ENCODE measurements around the gene NCF2. TPM values are rescaled to one million over a fixed set of nuclear protein-coding genes. Genes with fewer than 3 reads are reported as not detected.

NCF2 gene
- total RNA-seq, 4 donors from 2014 or later, result 20.4 to 85.0 (median 44.4) TPM

DNA sequence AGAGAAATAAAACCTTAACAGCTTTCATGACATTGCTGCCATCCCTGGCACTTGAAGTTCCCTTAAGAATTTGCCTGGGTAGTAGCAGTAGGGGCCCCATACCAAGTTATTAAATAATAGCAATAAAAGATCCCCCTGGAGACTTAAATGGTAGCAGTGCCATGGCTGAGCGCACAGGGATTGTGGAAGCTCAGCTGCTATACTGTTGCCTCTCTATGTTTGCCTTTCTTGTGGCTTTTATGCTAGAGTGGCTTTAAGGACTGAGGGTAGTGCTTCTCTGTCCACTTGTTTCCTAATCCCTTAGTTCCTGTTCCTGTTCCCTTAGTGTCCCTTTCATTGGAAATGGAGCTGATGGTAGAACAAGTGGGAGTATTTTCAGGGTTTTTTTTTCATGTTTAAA, 42.1 kb downstream of the NCF2 start:
- TF ChIP-seq, protein P1, sequence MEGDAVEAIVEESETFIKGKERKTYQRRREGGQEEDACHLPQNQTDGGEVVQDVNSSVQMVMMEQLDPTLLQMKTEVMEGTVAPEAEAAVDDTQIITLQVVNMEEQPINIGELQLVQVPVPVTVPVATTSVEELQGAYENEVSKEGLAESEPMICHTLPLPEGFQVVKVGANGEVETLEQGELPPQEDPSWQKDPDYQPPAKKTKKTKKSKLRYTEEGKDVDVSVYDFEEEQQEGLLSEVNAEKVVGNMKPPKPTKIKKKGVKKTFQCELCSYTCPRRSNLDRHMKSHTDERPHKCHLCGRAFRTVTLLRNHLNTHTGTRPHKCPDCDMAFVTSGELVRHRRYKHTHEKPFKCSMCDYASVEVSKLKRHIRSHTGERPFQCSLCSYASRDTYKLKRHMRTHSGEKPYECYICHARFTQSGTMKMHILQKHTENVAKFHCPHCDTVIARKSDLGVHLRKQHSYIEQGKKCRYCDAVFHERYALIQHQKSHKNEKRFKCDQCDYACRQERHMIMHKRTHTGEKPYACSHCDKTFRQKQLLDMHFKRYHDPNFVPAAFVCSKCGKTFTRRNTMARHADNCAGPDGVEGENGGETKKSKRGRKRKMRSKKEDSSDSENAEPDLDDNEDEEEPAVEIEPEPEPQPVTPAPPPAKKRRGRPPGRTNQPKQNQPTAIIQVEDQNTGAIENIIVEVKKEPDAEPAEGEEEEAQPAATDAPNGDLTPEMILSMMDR (IDR thresholded peaks at IDR 0.05), result no peak
- ATAC-seq (ENCODE audit: low FRiP score), result no peak
- DNase-seq (ENCODE audit: low spot score), result no peak

DNA sequence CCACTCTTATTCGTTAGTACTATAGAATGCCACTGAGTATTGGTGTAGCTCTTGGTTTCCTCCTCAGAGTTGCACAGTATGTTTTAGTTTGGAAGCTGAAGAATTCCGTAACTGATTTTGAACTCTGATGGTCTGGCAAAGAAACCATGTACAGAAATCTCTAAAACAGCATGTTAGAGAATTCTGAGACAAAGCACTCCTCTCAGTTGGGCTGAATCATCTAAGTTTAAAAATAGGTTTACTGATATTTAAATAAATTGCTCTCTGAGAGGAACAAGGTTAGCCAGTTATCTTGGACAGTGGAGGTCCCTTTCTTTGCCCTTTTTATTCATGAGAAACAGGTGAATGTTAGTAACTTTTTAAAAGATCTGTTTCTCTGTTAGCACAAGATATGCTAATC, 43.8 kb downstream of the NCF2 start:
- no peak for DNase-seq (ENCODE audit: low spot score)
- TF ChIP-seq, protein P1 (IDR thresholded peaks at IDR 0.05), result no peak
- ATAC-seq (ENCODE audit: low FRiP score), result no peak

DNA sequence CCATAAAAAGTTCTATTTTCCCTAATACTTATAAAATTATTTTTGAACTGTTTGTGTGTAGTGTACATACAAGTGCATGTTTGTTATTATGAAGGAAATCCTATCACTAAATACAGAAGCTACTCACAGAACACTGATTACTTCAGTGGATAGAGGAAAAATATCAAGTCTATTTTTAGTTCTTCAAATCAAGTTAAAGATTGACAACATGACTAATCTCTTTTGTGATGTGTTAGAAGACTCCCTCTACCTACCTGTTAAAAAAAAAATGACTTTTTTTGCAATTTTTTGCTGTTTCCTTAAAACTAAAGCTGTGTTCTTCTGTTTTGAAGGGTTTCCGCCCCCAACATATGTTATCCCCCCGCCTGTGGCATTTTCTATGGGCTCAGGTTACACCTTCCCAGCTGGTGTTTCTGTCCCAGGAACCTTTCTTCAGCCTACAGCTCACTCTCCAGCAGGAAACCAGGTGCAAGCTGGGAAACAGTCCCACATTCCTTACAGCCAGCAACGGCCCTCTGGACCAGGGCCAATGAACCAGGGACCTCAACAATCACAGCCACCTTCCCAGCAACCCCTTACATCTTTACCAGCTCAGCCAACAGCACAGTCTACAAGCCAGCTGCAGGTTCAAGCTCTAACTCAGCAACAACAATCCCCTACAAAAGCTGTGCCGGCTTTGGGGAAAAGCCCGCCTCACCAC, 45.5 kb downstream of the NCF2 start:
- DNase-seq (ENCODE audit: low spot score) (no peak), ATAC-seq (ENCODE audit: low FRiP score) (no peak)
- TF ChIP-seq, protein P1 (IDR thresholded peaks at IDR 0.05), result no peak

DNA sequence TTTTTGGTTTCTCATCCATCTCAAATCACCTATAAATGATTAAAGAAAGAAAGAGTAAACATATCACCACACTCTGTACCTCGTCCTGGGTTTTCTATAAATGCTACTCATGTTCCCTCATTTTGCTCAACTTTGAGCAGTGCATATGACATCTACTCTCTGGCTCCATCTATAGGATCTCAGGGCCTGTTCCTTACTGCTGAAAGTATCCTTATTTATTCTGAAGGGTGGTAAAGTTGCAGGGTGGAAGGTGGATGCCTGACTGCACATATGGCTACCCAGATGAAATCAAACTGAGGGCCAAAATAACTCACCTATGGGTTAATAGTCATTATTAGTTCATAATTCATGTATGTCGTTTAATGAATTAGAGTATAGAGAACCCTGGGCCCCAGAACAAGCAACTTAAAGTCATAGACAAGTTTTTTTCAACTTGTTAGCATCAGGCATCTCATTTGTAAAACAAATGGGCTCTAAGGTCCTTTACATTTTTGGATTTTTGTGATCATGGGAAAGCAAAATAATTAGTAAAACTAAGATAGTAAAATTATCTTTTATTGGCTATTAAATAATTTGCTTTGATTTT, 46.5 kb downstream of the NCF2 start:
- ATAC-seq (ENCODE audit: low FRiP score) (peak; percentile 64), DNase-seq (ENCODE audit: low spot score) (no peak)
- TF ChIP-seq, protein P1 (IDR thresholded peaks at IDR 0.05), result no peak

GRCh38 chr1:183537405-183537804, 52.9 kb downstream of the NCF2 start:
- TF ChIP-seq, protein P1 (IDR thresholded peaks at IDR 0.05), result no peak
- DNase-seq (ENCODE audit: low spot score) (no peak), ATAC-seq (ENCODE audit: low FRiP score) (no peak)

GRCh38 chr1:183533617-183534174, 56.6 kb downstream of the NCF2 start:
- TF ChIP-seq, protein P1 (IDR thresholded peaks at IDR 0.05), result no peak
- no peak for DNase-seq (ENCODE audit: low spot score)
- no peak for ATAC-seq (ENCODE audit: low FRiP score)

DNA sequence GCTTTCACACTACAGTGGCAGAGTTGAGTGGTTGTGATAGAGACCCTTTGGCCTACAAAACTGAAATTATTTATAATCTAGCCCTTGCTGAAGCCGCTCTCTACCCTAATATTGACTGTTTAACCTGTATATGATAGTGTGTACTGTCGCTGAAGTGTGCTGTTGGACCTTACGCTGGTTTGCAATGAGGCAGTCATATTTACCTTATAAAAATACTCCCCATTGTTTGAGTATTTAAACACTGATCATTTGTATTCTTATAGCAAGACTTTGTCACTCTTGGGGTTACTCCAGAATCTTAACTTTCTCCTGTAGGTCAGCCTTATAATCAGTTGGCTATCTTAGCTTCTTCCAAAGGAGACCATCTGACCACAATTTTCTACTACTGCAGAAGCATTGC, 61.7 kb downstream of the NCF2 start:
- TF ChIP-seq, protein P1 (IDR thresholded peaks at IDR 0.05), result no peak
- ATAC-seq (ENCODE audit: low FRiP score), result no peak
- no peak for DNase-seq (ENCODE audit: low spot score)
